ENCODE measurements around the gene INS. TPM values are rescaled to one million over a fixed set of nuclear protein-coding genes. Genes with fewer than 3 reads are reported as not detected.

INS gene
- total RNA-seq, 1 donor from 2014 or later = not detected

DNA sequence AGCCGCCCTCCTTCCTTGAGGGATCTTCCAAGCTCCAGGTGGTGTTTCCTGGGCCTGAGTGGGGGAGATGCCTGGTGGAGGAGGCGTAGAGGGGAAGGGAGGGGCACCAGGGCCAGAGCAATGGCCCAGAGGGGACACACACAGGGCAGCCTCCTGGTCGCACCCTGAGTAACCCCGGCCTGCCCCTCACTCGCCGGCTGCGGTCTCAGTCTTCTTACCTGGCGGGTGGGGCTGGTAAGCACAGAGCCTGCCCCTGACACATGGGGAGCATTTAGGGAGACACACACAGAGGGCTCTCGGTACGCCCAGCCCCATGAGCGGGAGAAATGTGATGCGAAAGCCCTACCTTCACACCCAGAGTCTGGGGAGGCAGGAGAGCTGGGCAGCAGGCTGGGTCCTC, 45.7 kb downstream of the INS start:
- Mint-ChIP-seq H3K27me3 (ENCODE audit: low read depth) (peaks cover 7% of the 10 kb centered on the region), H3K9me3 (peaks cover 22% of the 10 kb centered on the region), H3K4me3 (no peak overlapping the region), H3K4me1 (peaks cover 7% of the 10 kb centered on the region), H3K36me3 (peaks cover 5% of the 10 kb centered on the region), H3K27ac (no peak overlapping the region)
- no peak for DNase-seq (ENCODE audit: low spot score in 2 of 2, unreplicated experiment in 2 of 2)
- TF ChIP-seq, protein P1, sequence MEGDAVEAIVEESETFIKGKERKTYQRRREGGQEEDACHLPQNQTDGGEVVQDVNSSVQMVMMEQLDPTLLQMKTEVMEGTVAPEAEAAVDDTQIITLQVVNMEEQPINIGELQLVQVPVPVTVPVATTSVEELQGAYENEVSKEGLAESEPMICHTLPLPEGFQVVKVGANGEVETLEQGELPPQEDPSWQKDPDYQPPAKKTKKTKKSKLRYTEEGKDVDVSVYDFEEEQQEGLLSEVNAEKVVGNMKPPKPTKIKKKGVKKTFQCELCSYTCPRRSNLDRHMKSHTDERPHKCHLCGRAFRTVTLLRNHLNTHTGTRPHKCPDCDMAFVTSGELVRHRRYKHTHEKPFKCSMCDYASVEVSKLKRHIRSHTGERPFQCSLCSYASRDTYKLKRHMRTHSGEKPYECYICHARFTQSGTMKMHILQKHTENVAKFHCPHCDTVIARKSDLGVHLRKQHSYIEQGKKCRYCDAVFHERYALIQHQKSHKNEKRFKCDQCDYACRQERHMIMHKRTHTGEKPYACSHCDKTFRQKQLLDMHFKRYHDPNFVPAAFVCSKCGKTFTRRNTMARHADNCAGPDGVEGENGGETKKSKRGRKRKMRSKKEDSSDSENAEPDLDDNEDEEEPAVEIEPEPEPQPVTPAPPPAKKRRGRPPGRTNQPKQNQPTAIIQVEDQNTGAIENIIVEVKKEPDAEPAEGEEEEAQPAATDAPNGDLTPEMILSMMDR (IDR thresholded peaks at IDR 0.05; ENCODE audit: unreplicated experiment) = no peak

GRCh38 chr11:2114430-2115241, 46.4 kb downstream of the INS start:
- peaks cover 27% of the 10 kb centered on the region for H3K9me3 Mint-ChIP-seq
- peaks cover under 1% of the 10 kb centered on the region for H3K4me1 Mint-ChIP-seq
- peaks cover 5% of the 10 kb centered on the region for H3K36me3 Mint-ChIP-seq
- peaks cover 4% of the 10 kb centered on the region for H3K27me3 Mint-ChIP-seq (ENCODE audit: low read depth)
- H3K27ac Mint-ChIP-seq = no peak overlapping the region
- TF ChIP-seq, protein P1 (IDR thresholded peaks at IDR 0.05; ENCODE audit: unreplicated experiment) = no peak
- no peak overlapping the region for H3K4me3 Mint-ChIP-seq
- no peak for DNase-seq (ENCODE audit: low spot score in 2 of 2, unreplicated experiment in 2 of 2)

- TF ChIP-seq, protein P1 (IDR thresholded peaks at IDR 0.05; ENCODE audit: unreplicated experiment) = no peak
- Mint-ChIP-seq H3K4me3 (no peak overlapping the region), H3K36me3 (peaks cover 5% of the 10 kb centered on the region), H3K4me1 (no peaks in the 10 kb centered on the region), H3K27ac (no peak overlapping the region), H3K27me3 (ENCODE audit: low read depth) (peaks cover 4% of the 10 kb centered on the region), H3K9me3 (peaks cover 27% of the 10 kb centered on the region)
- DNase-seq (ENCODE audit: low spot score in 2 of 2, unreplicated experiment in 2 of 2) = no peak
These were observed 47.2 kb downstream of the INS start for GRCh38 chr11:2113776-2114175.

DNA sequence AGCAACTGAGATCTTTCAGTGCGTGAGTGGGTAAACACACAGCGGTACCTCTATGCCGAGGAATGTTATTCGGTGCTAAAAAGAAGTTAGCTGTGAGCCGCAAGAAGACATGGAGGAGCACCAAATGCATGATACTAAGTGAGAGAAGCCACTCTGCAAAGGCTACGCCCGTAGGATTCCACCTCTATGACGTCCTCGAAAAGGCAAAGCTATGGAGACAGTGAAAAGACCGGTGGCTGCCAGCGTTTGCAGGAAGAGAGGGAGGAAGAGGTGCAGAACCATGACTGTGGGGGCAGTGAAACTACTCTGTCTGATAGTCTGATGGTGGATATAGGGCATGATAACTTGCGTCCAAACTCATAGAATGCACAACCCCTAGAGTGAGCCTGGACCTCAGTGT, 50.5 kb downstream of the INS start:
- H3K27me3 Mint-ChIP-seq (ENCODE audit: low read depth) = no peaks in the 10 kb centered on the region

More for the DNA sequence above, 50.5 kb downstream of the INS start:
- no peak overlapping the region for H3K27ac Mint-ChIP-seq
- peaks cover 6% of the 10 kb centered on the region for H3K9me3 Mint-ChIP-seq
- TF ChIP-seq, protein P1 (IDR thresholded peaks at IDR 0.05; ENCODE audit: unreplicated experiment) = no peak
- no peaks in the 10 kb centered on the region for H3K4me1 Mint-ChIP-seq
- DNase-seq (ENCODE audit: low spot score in 2 of 2, unreplicated experiment in 2 of 2) = no peak
- H3K36me3 Mint-ChIP-seq = no peaks in the 10 kb centered on the region
- no peak overlapping the region for H3K4me3 Mint-ChIP-seq

Small RNA genes within 50 kb of the gene (microRNA-seq; reads per million reads assigned to microRNA genes)
- gene MIR4686 (not detected), gene MIR483 (3,415 reads per million, percentile 88 among the genes with 10 or more reads in this experiment)

Other genes with a start within 250 kb of the INS start
- gene TNNT3, start 241.5 kb downstream of the INS start, total RNA-seq = 15.2 to 19.0 TPM (median 18.0 TPM) in 3 replicates
- 37.7 to 40.3 TPM (median 39.4 TPM) in 3 replicates for gene MRPL23, start 213.9 kb downstream of the INS start, total RNA-seq
- gene H19, start 163.4 kb downstream of the INS start, total RNA-seq = 13,899 to 14,658 TPM (median 14,601 TPM) in 3 replicates
- gene IGF2, start 21.8 kb downstream of the INS start, total RNA-seq = 3,009 to 3,275 TPM (median 3,171 TPM) in 3 replicates
- gene TH, start 10.6 kb upstream of the INS start, total RNA-seq = 0.77 to 1.4 TPM (median 1.1 TPM) in 3 replicates
- 0.36 to 0.58 TPM (median 0.49 TPM) in 3 replicates for gene ASCL2, start 109.4 kb upstream of the INS start, total RNA-seq
- gene C11orf21, start 140.7 kb upstream of the INS start, total RNA-seq = 0.25 to 0.29 TPM (median 0.27 TPM) in 3 replicates
- gene TSPAN32, start 140.8 kb upstream of the INS start, total RNA-seq = 0.94 to 1.8 TPM (median 1.2 TPM) in 3 replicates
- 409 to 415 TPM (median 410 TPM) in 3 replicates for gene CD81, start 216.1 kb upstream of the INS start, total RNA-seq
- gene TSSC4, start 239.5 kb upstream of the INS start, total RNA-seq = 79.3 to 84.7 TPM (median 82.2 TPM) in 3 replicates